DOHH2 (cell line): ENCODE measurements around the gene SERTAD4.

Experiments
- H3F3A ChIP-seq: fragments of 200-600 bp; sonication (generic), shearing (Covaris generic); 2 replicates; pipeline ENCODE4 v1.6.0; 2016; ENCODE audit warnings: antibody characterized with exemption, mild to moderate bottlenecking; ENCODE audit not compliant: control insufficient read depth, insufficient read depth
- H3K27ac ChIP-seq: fragments of 200-600 bp; sonication (generic); 2 replicates; pipeline ENCODE4 v1.5.1; 2014; ENCODE audit warnings: low read depth, mild to moderate bottlenecking, low read length, moderate library complexity
- H3K27me3 ChIP-seq: fragments of 200-600 bp; sonication (generic); 2 replicates; pipeline ENCODE4 v1.6.1; 2014; ENCODE audit warnings: mild to moderate bottlenecking, low read length, mixed read lengths; ENCODE audit not compliant: control insufficient read depth
- H3K36me3 ChIP-seq: fragments of 200-600 bp; sonication (generic); 2 replicates; pipeline ENCODE4 v1.6.1; 2014; ENCODE audit warnings: mild to moderate bottlenecking, low read length, moderate library complexity, mixed read lengths; ENCODE audit not compliant: control insufficient read depth
- H3K4me1 ChIP-seq: fragments of 200-600 bp; sonication (generic); 2 replicates; pipeline ENCODE4 v1.6.1; 2014; ENCODE audit warnings: mild to moderate bottlenecking, low read length, mixed read lengths; ENCODE audit not compliant: control insufficient read depth
- H3K4me2 ChIP-seq: fragments of 200-600 bp; sonication (generic); 2 replicates; pipeline ENCODE4 v1.6.0; 2014; ENCODE audit warnings: mild to moderate bottlenecking, low read length, moderate library complexity
- H3K4me3 ChIP-seq: fragments of 200-600 bp; sonication (generic); 2 replicates; pipeline ENCODE4 v1.5.1; 2014; ENCODE audit warnings: mild to moderate bottlenecking, low read length, mixed read lengths
- H3K79me2 ChIP-seq: fragments of 200-600 bp; sonication (generic); 2 replicates; pipeline ENCODE4 v1.6.1; 2014; ENCODE audit warnings: mild to moderate bottlenecking, low read length, mixed read lengths; ENCODE audit not compliant: control insufficient read depth
- H3K9me2 ChIP-seq: fragments of 200-600 bp; sonication (generic); replicated peaks from 2 replicates; pipeline ENCODE4 v1.6.1; 2014; ENCODE audit warnings: mild to moderate bottlenecking, low read length, mixed read lengths; ENCODE audit not compliant: control insufficient read depth
- H3K9me3 ChIP-seq: fragments of 200-600 bp; sonication (generic); 2 replicates; pipeline ENCODE4 v1.6.1; 2014; ENCODE audit warnings: antibody characterized with exemption, low read length, mixed read lengths; ENCODE audit not compliant: control insufficient read depth, insufficient read depth
- H4K20me1 ChIP-seq: fragments of 200-600 bp; sonication (generic); 2 replicates; pipeline ENCODE4 v1.6.0; 2014; ENCODE audit warnings: low read depth, mild to moderate bottlenecking, antibody characterized with exemption, low read length, moderate library complexity; ENCODE audit not compliant: control insufficient read depth, insufficient read depth
- CTCF ChIP-seq: fragments of 200-600 bp; sonication (generic); IDR thresholded peaks from one replicate; pipeline ENCODE4 v1.5.1; 2014; ENCODE audit warnings: antibody characterized with exemption, mild to moderate bottlenecking, low read depth, low read length; ENCODE audit not compliant: poor library complexity, severe bottlenecking
- EZH2phosphoT487 ChIP-seq: fragments of 200-600 bp; sonication (generic); IDR thresholded peaks from 2 replicates; pipeline ENCODE4 v1.6.1; 2017; ENCODE audit warnings: borderline replicate concordance, mild to moderate bottlenecking, antibody characterized with exemption, low read length, moderate library complexity, mixed read lengths

SERTAD4 gene

GRCh38 chr1:210201681-210202080 is 30.9 kb upstream of the SERTAD4 start:
- no peaks in the 10 kb centered on the region for H4K20me1 ChIP-seq
- no peak overlapping the region for H3K4me3 ChIP-seq
- no peaks in the 10 kb centered on the region for H3K27me3 ChIP-seq
- H3K9me2 ChIP-seq = no peaks in the 10 kb centered on the region
- H3K9me3 ChIP-seq = no peaks in the 10 kb centered on the region
- no peak overlapping the region for H3K27ac ChIP-seq
- no peaks in the 10 kb centered on the region for H3K79me2 ChIP-seq
- no peaks in the 10 kb centered on the region for H3K4me1 ChIP-seq
- TF ChIP-seq EZH2phosphoT487 (no peak), CTCF (no peak)
- H3K36me3 ChIP-seq = no peaks in the 10 kb centered on the region
- no peak overlapping the region for H3K4me2 ChIP-seq
- H3F3A ChIP-seq = no peaks in the 10 kb centered on the region

- H3K27ac ChIP-seq = no peak overlapping the region
- H3K4me1 ChIP-seq = no peaks in the 10 kb centered on the region
- H4K20me1 ChIP-seq = no peaks in the 10 kb centered on the region
- no peak overlapping the region for H3K4me2 ChIP-seq
- H3K36me3 ChIP-seq = no peaks in the 10 kb centered on the region
- H3K79me2 ChIP-seq = no peaks in the 10 kb centered on the region
- no peaks in the 10 kb centered on the region for H3K27me3 ChIP-seq
- H3F3A ChIP-seq = no peaks in the 10 kb centered on the region
- no peak overlapping the region for H3K4me3 ChIP-seq
- H3K9me2 ChIP-seq = no peaks in the 10 kb centered on the region
- no peaks in the 10 kb centered on the region for H3K9me3 ChIP-seq
- no peak for TF ChIP-seq CTCF
- TF ChIP-seq EZH2phosphoT487 = no peak
Measured at GRCh38 chr1:210207597-210208450, 24.8 kb upstream of the SERTAD4 start.

GRCh38 chr1:210213335-210213734 is 19.3 kb upstream of the SERTAD4 start:
- no peaks in the 10 kb centered on the region for H3K9me2 ChIP-seq
- H3K9me3 ChIP-seq = no peaks in the 10 kb centered on the region
- no peaks in the 10 kb centered on the region for H3K79me2 ChIP-seq
- no peaks in the 10 kb centered on the region for H4K20me1 ChIP-seq
- H3K27me3 ChIP-seq = no peaks in the 10 kb centered on the region
- no peaks in the 10 kb centered on the region for H3K36me3 ChIP-seq
- H3K4me2 ChIP-seq = no peak overlapping the region
- TF ChIP-seq CTCF (no peak), EZH2phosphoT487 (no peak)
- H3K27ac ChIP-seq = no peak overlapping the region
- no peaks in the 10 kb centered on the region for H3F3A ChIP-seq
- no peak overlapping the region for H3K4me3 ChIP-seq
- no peaks in the 10 kb centered on the region for H3K4me1 ChIP-seq
